ENCODE results near the gene TP53RK. TPM values are rescaled to one million over a fixed set of nuclear protein-coding genes. Genes with fewer than 3 reads are reported as not detected.

The TP53RK gene
- total and polyA plus RNA-seq, 3 experiments from 2014 or later = 14.1 to 17.4 (median 16.6) TPM

- Histone ChIP-seq H3K36me3 (ENCODE audit: insufficient read depth, low read length) (no peaks in the 10 kb centered on the region), H3K4me1 (ENCODE audit: insufficient read depth, low read length) (no peaks in the 10 kb centered on the region), H3K4me3 (ENCODE audit: low read length) (no peak overlapping the region), H3K27ac (ENCODE audit: low read depth, low read length) (no peak overlapping the region), H3K9me3 (ENCODE audit: low read length) (no peaks in the 10 kb centered on the region), H3K27me3 (ENCODE audit: insufficient read depth, low read length, poor library complexity, severe bottlenecking) (no peaks in the 10 kb centered on the region)
- no peak for DNase-seq
- H3K9me3 Mint-ChIP-seq = no peaks in the 10 kb centered on the region
- ChIA-PET POLR2A (no interaction called here), CTCF (no interaction called here)
- H3K36me3 Mint-ChIP-seq = no peaks in the 10 kb centered on the region
- no peak overlapping the region for H3K4me3 Mint-ChIP-seq
- H3K27me3 Mint-ChIP-seq = peaks cover 8 to 32% of the 10 kb centered on the region in 2 donors
- no peaks in the 10 kb centered on the region for H3K4me1 Mint-ChIP-seq
- H3K27ac Mint-ChIP-seq = no peak overlapping the region
These were observed 47.8 kb downstream of the TP53RK start for GRCh38 chr20:46641424-46641823.

GRCh38 chr20:46640536-46641311 lies 48.5 kb downstream of the TP53RK start:
- Mint-ChIP-seq H3K4me3 (no peak overlapping the region), H3K9me3 (no peaks in the 10 kb centered on the region), H3K27ac (no peak overlapping the region), H3K36me3 (no peaks in the 10 kb centered on the region), H3K4me1 (no peaks in the 10 kb centered on the region), H3K27me3 (peaks cover 11 to 39% of the 10 kb centered on the region in 2 donors)
- Histone ChIP-seq H3K27me3 (ENCODE audit: insufficient read depth, low read length, poor library complexity, severe bottlenecking) (no peaks in the 10 kb centered on the region), H3K4me1 (ENCODE audit: insufficient read depth, low read length) (no peaks in the 10 kb centered on the region), H3K36me3 (ENCODE audit: insufficient read depth, low read length) (no peaks in the 10 kb centered on the region), H3K9me3 (ENCODE audit: low read length) (no peaks in the 10 kb centered on the region), H3K4me3 (ENCODE audit: low read length) (no peak overlapping the region), H3K27ac (ENCODE audit: low read depth, low read length) (no peak overlapping the region)
- ChIA-PET CTCF (interaction anchor here (0.9 to 1.2 kb wide), 2 partner anchors 8 to 13 kb away, joined by 3 read pairs; no protein-coding TSS in a partner anchor), POLR2A (no interaction called here)
- DNase-seq = no peak

GRCh38 chr20:46640044-46640443 lies 49.2 kb downstream of the TP53RK start:
- Histone ChIP-seq H3K9me3 (ENCODE audit: low read length) (no peaks in the 10 kb centered on the region), H3K27me3 (ENCODE audit: insufficient read depth, low read length, poor library complexity, severe bottlenecking) (no peaks in the 10 kb centered on the region), H3K4me1 (ENCODE audit: insufficient read depth, low read length) (no peaks in the 10 kb centered on the region), H3K27ac (ENCODE audit: low read depth, low read length) (no peak overlapping the region), H3K4me3 (ENCODE audit: low read length) (no peak overlapping the region), H3K36me3 (ENCODE audit: insufficient read depth, low read length) (no peaks in the 10 kb centered on the region)
- H3K27me3 Mint-ChIP-seq = peaks cover 12 to 45% of the 10 kb centered on the region in 2 donors
- H3K9me3 Mint-ChIP-seq = no peaks in the 10 kb centered on the region
- ChIA-PET CTCF (interaction anchor here (0.9 to 1.2 kb wide), 2 partner anchors 9 to 14 kb away, joined by 3 read pairs; no protein-coding TSS in a partner anchor), POLR2A (no interaction called here)
- H3K36me3 Mint-ChIP-seq = no peaks in the 10 kb centered on the region
- no peaks in the 10 kb centered on the region for H3K4me1 Mint-ChIP-seq
- H3K27ac Mint-ChIP-seq = no peak overlapping the region
- no peak for DNase-seq
- H3K4me3 Mint-ChIP-seq = no peak overlapping the region

GRCh38 chr20:46639587-46639986 lies 49.7 kb downstream of the TP53RK start:
- Histone ChIP-seq H3K27ac (ENCODE audit: low read depth, low read length) (no peak overlapping the region), H3K27me3 (ENCODE audit: insufficient read depth, low read length, poor library complexity, severe bottlenecking) (no peaks in the 10 kb centered on the region), H3K4me3 (ENCODE audit: low read length) (no peak overlapping the region), H3K4me1 (ENCODE audit: insufficient read depth, low read length) (no peaks in the 10 kb centered on the region), H3K36me3 (ENCODE audit: insufficient read depth, low read length) (no peaks in the 10 kb centered on the region), H3K9me3 (ENCODE audit: low read length) (no peaks in the 10 kb centered on the region)
- H3K4me1 Mint-ChIP-seq = no peaks in the 10 kb centered on the region
- H3K4me3 Mint-ChIP-seq = no peak overlapping the region
- no peak for DNase-seq
- no peaks in the 10 kb centered on the region for H3K9me3 Mint-ChIP-seq
- POLR2A ChIA-PET = no interaction called here
- no peaks in the 10 kb centered on the region for H3K36me3 Mint-ChIP-seq
- no peak overlapping the region for H3K27ac Mint-ChIP-seq
- H3K27me3 Mint-ChIP-seq = peaks cover 14 to 50% of the 10 kb centered on the region in 2 donors
- CTCF ChIA-PET = interaction anchor here (0.9 to 1.2 kb wide), 2 partner anchors 9 to 14 kb away, joined by 3 read pairs; no protein-coding TSS in a partner anchor

GRCh38 chr20:46638898-46639274 lies 50.4 kb downstream of the TP53RK start:
- Mint-ChIP-seq H3K9me3 (no peaks in the 10 kb centered on the region), H3K36me3 (no peaks in the 10 kb centered on the region), H3K4me3 (no peak overlapping the region), H3K27ac (no peak overlapping the region), H3K27me3 (peaks cover 14 to 53% of the 10 kb centered on the region in 2 donors), H3K4me1 (no peaks in the 10 kb centered on the region)
- Histone ChIP-seq H3K4me3 (ENCODE audit: low read length) (no peak overlapping the region), H3K27me3 (ENCODE audit: insufficient read depth, low read length, poor library complexity, severe bottlenecking) (no peaks in the 10 kb centered on the region), H3K9me3 (ENCODE audit: low read length) (no peaks in the 10 kb centered on the region), H3K4me1 (ENCODE audit: insufficient read depth, low read length) (no peaks in the 10 kb centered on the region), H3K36me3 (ENCODE audit: insufficient read depth, low read length) (no peaks in the 10 kb centered on the region), H3K27ac (ENCODE audit: low read depth, low read length) (no peak overlapping the region)
- ChIA-PET POLR2A (no interaction called here), CTCF (no interaction called here)
- no peak for DNase-seq

- Histone ChIP-seq H3K36me3 (ENCODE audit: insufficient read depth, low read length) (no peaks in the 10 kb centered on the region), H3K27me3 (ENCODE audit: insufficient read depth, low read length, poor library complexity, severe bottlenecking) (no peaks in the 10 kb centered on the region), H3K9me3 (ENCODE audit: low read length) (no peaks in the 10 kb centered on the region), H3K27ac (ENCODE audit: low read depth, low read length) (no peak overlapping the region), H3K4me1 (ENCODE audit: insufficient read depth, low read length) (no peaks in the 10 kb centered on the region), H3K4me3 (ENCODE audit: low read length) (no peak overlapping the region)
- Mint-ChIP-seq H3K27ac (no peak overlapping the region), H3K4me3 (no peak overlapping the region), H3K27me3 (peaks cover 14 to 58% of the 10 kb centered on the region in 2 donors), H3K4me1 (no peaks in the 10 kb centered on the region), H3K9me3 (no peaks in the 10 kb centered on the region), H3K36me3 (no peaks in the 10 kb centered on the region)
- DNase-seq = no peak
- ChIA-PET POLR2A (no interaction called here), CTCF (no interaction called here)
These were observed 50.9 kb downstream of the TP53RK start for GRCh38 chr20:46638134-46638897.

- Histone ChIP-seq H3K4me3 (ENCODE audit: low read length) (no peak overlapping the region), H3K27me3 (ENCODE audit: insufficient read depth, low read length, poor library complexity, severe bottlenecking) (no peaks in the 10 kb centered on the region), H3K9me3 (ENCODE audit: low read length) (no peaks in the 10 kb centered on the region), H3K36me3 (ENCODE audit: insufficient read depth, low read length) (no peaks in the 10 kb centered on the region), H3K4me1 (ENCODE audit: insufficient read depth, low read length) (no peaks in the 10 kb centered on the region), H3K27ac (ENCODE audit: low read depth, low read length) (no peak overlapping the region)
- Mint-ChIP-seq H3K36me3 (no peaks in the 10 kb centered on the region), H3K4me1 (no peaks in the 10 kb centered on the region), H3K9me3 (no peaks in the 10 kb centered on the region), H3K4me3 (no peak overlapping the region), H3K27me3 (peaks cover 15 to 65% of the 10 kb centered on the region in 2 donors), H3K27ac (no peak overlapping the region)
- DNase-seq = no peak
- CTCF ChIA-PET = no interaction called here
- POLR2A ChIA-PET = no interaction called here
These were observed 51.7 kb downstream of the TP53RK start for GRCh38 chr20:46637427-46638133.

GRCh38 chr20:46637020-46637419 lies 52.2 kb downstream of the TP53RK start:
- H3K27ac ChIP-seq (ENCODE audit: low read depth, low read length) = no peak overlapping the region
- Mint-ChIP-seq H3K36me3 (no peaks in the 10 kb centered on the region), H3K27ac (no peak overlapping the region), H3K9me3 (no peaks in the 10 kb centered on the region), H3K4me1 (no peaks in the 10 kb centered on the region), H3K4me3 (no peak overlapping the region), H3K27me3 (peaks cover 15 to 64% of the 10 kb centered on the region in 2 donors)
- POLR2A ChIA-PET = no interaction called here
- no peaks in the 10 kb centered on the region for H3K4me1 ChIP-seq (ENCODE audit: insufficient read depth, low read length)
- no peaks in the 10 kb centered on the region for H3K36me3 ChIP-seq (ENCODE audit: insufficient read depth, low read length)
- DNase-seq = no peak
- CTCF ChIA-PET = no interaction called here
- H3K4me3 ChIP-seq (ENCODE audit: low read length) = no peak overlapping the region
- no peaks in the 10 kb centered on the region for H3K27me3 ChIP-seq (ENCODE audit: insufficient read depth, low read length, poor library complexity, severe bottlenecking)
- H3K9me3 ChIP-seq (ENCODE audit: low read length) = no peaks in the 10 kb centered on the region
